SJSA1 (cell line): Measurements from ENCODE around the gene LST1. TPM values are rescaled to one million over a fixed set of nuclear protein-coding genes. Genes with fewer than 3 reads are reported as not detected.
"Not testable (repeated sequence)": the region's sequence is repeated elsewhere in the genome, so short reads cannot be mapped to it uniquely, and the experiment has no call there.

ENCODE experiments used
- DNase-seq, 2 experiments: peaks; one replicate each; pipeline ENCODE4 v3.0.0-alpha.2; 2015 to 2020; ENCODE audit warnings: low spot score in 2 of 2, low read depth in 1 of 2
- H3K27ac ChIP-seq: fragments of 250-450 bp; sonication (Bioruptor Pico); 2 replicates; pipeline ENCODE4 v1.5.1; 2020; ENCODE audit warnings: mild to moderate bottlenecking, moderate library complexity
- H3K27me3 ChIP-seq: fragments of 250-450 bp; sonication (Bioruptor Pico); replicated peaks from 2 replicates; pipeline ENCODE4 v1.5.1; 2020; ENCODE audit warnings: mild to moderate bottlenecking, moderate library complexity
- H3K36me3 ChIP-seq: fragments of 250-450 bp; sonication (Bioruptor Pico); 2 replicates; pipeline ENCODE4 v1.5.1; 2020; ENCODE audit warnings: mild to moderate bottlenecking
- H3K4me1 ChIP-seq: fragments of 250-450 bp; sonication (Bioruptor Pico); replicated peaks from 2 replicates; pipeline ENCODE4 v1.6.1; 2021; ENCODE audit warnings: mild to moderate bottlenecking
- H3K4me3 ChIP-seq: fragments of 250-450 bp; sonication (Bioruptor Pico); 2 replicates; pipeline ENCODE4 v1.5.1; 2020; ENCODE audit warnings: mild to moderate bottlenecking
- H3K9me3 ChIP-seq: fragments of 250-450 bp; sonication (Bioruptor Pico); replicated peaks from 2 replicates; pipeline ENCODE4 v1.5.1; 2020; ENCODE audit warnings: mild to moderate bottlenecking
- total RNA-seq: library from RNA; depleted of rRNA; stranded (reverse); fragments of >200 nt; shearing (Covaris generic); gene quantifications from 2 replicates; pipeline ENCODE4 v1.2.3, GENCODE V29; 2014

LST1 gene
- total RNA-seq, 1 experiment from 2014 or later: not detected

GRCh38 chr6:31551371-31551770 is 34.7 kb upstream of the LST1 start:
- not testable (repeated sequence) for H3K9me3 ChIP-seq, H3K27me3 ChIP-seq, H3K4me3 ChIP-seq, H3K27ac ChIP-seq, H3K4me1 ChIP-seq
- peaks cover 46% of the 10 kb centered on the region for H3K36me3 ChIP-seq
- peak in 1 of 2 experiments; percentile 28 for DNase-seq

GRCh38 chr6:31556307-31556706 is 29.8 kb upstream of the LST1 start:
- no peaks in the 10 kb centered on the region for H3K27me3 ChIP-seq
- H3K9me3 ChIP-seq: no peaks in the 10 kb centered on the region
- H3K4me1 ChIP-seq: peaks cover 28% of the 10 kb centered on the region
- no peak overlapping the region for H3K4me3 ChIP-seq
- no peak for DNase-seq
- no peak overlapping the region for H3K27ac ChIP-seq
- peaks cover 51% of the 10 kb centered on the region for H3K36me3 ChIP-seq

DNA sequence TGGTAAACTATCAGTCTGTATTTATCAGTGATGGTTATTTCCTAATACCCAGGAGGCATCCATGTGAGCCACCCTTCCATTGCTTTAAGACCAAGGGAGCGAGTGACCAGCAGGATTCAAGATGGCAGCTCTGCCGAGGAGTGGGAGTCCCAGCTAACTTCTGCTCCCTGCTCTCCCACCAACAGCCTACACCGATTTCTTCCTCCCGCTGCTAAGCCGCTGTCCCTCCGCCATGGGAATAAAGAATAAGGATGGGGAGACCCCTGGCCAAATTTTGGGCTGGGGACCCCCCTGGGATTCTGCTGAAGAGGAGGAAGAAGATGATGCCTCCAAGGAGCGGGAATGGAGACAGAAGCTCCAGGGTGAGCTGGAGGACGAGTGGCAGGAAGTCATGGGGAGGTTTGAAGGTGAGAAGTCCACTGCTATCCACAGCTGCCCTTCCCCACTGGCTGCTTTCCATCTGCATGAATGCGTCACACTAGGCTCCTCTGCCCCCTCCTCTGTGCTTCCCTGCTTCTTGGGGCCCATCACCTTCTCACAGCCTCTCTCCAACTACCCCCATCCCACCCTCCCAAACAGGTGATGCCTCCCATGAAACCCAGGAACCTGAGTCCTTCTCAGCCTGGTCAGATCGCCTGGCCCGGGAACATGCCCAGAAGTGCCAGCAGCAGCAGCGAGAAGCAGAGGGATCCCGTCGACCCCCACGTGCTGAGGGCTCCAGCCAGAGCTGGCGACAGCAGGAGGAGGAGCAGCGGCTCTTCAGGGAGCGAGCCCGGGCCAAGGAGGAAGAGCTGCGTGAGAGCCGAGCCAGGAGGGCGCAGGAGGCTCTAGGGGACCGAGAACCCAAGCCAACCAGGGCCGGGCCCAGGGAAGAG is 28.4 kb upstream of the LST1 start:
- no peak for DNase-seq
- H3K36me3 ChIP-seq: peaks cover 47% of the 10 kb centered on the region
- no peaks in the 10 kb centered on the region for H3K9me3 ChIP-seq
- H3K27ac ChIP-seq: no peak overlapping the region
- H3K4me1 ChIP-seq: peaks cover 28% of the 10 kb centered on the region
- no peaks in the 10 kb centered on the region for H3K27me3 ChIP-seq
- no peak overlapping the region for H3K4me3 ChIP-seq

DNA sequence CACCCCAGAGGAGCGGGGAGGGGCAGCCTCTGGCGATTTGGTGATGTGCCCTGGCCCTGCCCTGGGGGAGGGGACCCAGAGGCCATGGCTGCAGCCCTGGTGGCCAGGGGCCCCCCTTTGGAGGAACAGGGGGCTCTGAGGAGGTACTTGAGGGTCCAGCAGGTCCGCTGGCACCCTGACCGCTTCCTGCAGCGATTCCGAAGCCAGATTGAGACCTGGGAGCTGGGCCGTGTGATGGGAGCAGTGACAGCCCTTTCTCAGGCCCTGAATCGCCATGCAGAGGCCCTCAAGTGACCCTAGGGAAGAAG is 27.8 kb upstream of the LST1 start:
- H3K4me1 ChIP-seq: peaks cover 34% of the 10 kb centered on the region
- no peak for DNase-seq

GRCh38 chr6:31558631-31559500 is 27.2 kb upstream of the LST1 start:
- DNase-seq: no peak
- H3K27ac ChIP-seq: peak overlapping the region; percentile 77; the same call in 1 of the 2 replicates
- no peaks in the 10 kb centered on the region for H3K9me3 ChIP-seq
- H3K4me3 ChIP-seq: no peak overlapping the region
- H3K4me1 ChIP-seq: peaks cover 39% of the 10 kb centered on the region
- H3K36me3 ChIP-seq: peaks cover 39% of the 10 kb centered on the region
- no peaks in the 10 kb centered on the region for H3K27me3 ChIP-seq

More for the DNA sequence above, 27.8 kb upstream of the LST1 start:
- Histone ChIP-seq H3K9me3 (no peaks in the 10 kb centered on the region), H3K27me3 (no peaks in the 10 kb centered on the region), H3K27ac (no peak overlapping the region), H3K4me3 (no peak overlapping the region), H3K36me3 (peaks cover 43% of the 10 kb centered on the region)

- DNase-seq: no peak
Measured at GRCh38 chr6:31559606-31559957, 26.5 kb upstream of the LST1 start.

DNA sequence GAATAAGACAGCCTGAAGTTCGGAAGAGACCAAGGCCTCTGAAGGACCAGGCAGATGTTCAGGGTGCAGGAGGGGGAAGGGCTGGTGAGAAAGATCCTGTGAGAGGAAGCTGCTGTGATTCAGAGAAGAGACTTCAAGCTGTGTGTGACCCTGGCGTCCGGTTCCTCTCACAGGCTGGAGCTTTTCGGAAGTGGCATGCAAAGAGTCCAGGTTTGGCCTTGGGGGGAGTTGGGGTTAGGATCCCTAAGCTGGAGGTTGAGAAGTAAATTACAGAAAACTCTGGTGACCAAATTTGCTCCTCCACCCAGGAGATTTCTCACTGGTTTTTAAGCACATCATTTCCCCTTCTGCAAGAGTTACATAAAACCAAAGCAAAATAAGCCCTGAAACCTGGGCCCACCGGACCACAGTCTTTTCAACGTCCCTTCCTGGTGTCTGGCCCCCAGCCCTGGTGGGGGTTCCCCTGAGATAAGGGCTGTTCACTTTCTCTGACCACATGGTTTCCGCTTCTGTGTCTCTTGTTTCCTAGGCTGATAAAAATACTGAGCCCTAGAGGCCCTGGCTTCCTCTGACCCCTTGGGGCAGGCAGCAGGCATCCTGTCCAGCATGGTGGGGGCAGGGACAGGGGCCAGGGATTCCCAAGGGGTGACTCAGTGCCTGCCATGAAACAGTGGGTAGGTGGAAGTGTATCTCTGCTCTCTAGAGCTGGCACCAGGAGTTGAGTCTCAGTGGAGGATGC is 25.9 kb upstream of the LST1 start:
- DNase-seq: peak; percentile 81 to 91
- H3K4me3 ChIP-seq: no peak overlapping the region
- peak overlapping the region; percentile 77 for H3K27ac ChIP-seq
- peaks cover 34% of the 10 kb centered on the region for H3K36me3 ChIP-seq
- peaks cover 39% of the 10 kb centered on the region for H3K4me1 ChIP-seq
- H3K27me3 ChIP-seq: no peaks in the 10 kb centered on the region
- H3K9me3 ChIP-seq: no peaks in the 10 kb centered on the region

More at GRCh38 chr6:31559606-31559957, 26.5 kb upstream of the LST1 start:
- Histone ChIP-seq H3K27ac (peak overlapping the region; percentile 77), H3K4me3 (no peak overlapping the region), H3K36me3 (peaks cover 37% of the 10 kb centered on the region), H3K4me1 (peaks cover 39% of the 10 kb centered on the region), H3K27me3 (no peaks in the 10 kb centered on the region), H3K9me3 (no peaks in the 10 kb centered on the region)

DNA sequence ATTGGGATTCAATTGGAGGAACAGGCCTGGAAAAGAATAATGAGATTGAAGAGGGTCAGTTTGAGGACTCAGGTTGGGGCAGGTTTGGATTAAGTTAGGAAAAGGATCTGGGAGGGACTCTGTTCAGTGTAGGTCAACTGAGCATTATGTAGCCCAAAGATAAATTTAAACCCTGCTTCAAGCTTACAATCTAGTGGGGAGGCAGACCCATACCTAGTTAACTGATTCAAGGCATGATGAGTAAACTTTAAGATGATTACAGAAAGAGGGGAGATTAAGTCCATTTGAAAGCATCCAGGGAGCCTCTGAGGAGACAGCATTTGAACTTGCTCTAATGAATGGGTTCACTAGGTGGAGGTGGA is 25.4 kb upstream of the LST1 start:
- Histone ChIP-seq H3K27me3 (no peaks in the 10 kb centered on the region), H3K4me1 (peaks cover 39% of the 10 kb centered on the region), H3K9me3 (no peaks in the 10 kb centered on the region), H3K27ac (peak overlapping the region; percentile 77), H3K4me3 (no peak overlapping the region), H3K36me3 (peaks cover 34% of the 10 kb centered on the region)
- no peak for DNase-seq

DNA sequence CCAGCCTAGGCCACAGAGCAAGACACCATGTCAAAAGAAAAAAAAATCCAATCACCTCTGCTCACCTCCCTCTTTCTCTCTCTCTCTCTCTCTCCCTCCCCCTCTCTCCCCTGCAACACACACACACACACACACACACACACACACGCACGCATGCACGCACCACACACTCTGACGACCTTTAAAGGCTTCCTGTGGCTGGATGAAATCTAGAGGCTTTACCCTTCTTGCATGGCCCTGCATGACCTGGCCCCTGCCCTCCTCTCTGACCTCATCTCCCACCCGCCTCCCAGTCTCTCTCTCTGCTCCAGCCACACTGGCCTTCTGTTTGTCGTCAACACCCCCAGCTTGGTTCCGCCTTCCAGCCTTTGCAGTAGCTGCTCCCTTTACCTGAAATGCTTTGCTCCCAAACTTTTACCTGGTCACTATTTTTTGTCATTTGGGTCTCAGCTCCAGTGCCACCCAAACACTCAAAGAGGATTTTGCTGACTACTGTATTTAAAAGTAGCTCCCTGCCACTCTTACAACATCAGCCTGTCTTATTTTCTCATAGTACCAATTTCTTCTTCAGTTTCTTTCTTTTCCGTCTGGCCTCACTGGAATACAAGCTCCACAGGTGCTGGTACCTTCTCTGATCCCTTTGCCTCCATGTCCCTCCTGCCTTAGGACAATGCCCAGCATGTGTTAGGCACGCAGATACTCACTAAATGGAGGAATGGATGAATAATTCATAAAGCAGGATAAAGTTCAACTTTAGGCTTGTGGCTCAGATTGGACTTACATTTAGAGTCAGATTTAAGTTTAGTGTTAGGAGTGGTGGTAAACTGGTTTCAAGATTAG is 18.3 kb upstream of the LST1 start:
- Histone ChIP-seq H3K27ac (no peak overlapping the region), H3K4me1 (peaks cover 11% of the 10 kb centered on the region), H3K4me3 (no peak overlapping the region), H3K9me3 (no peaks in the 10 kb centered on the region), H3K27me3 (no peaks in the 10 kb centered on the region), H3K36me3 (no peaks in the 10 kb centered on the region)
- no peak for DNase-seq

GRCh38 chr6:31568537-31568961 is 17.5 kb upstream of the LST1 start:
- no peak overlapping the region for H3K4me3 ChIP-seq
- DNase-seq: no peak

DNA sequence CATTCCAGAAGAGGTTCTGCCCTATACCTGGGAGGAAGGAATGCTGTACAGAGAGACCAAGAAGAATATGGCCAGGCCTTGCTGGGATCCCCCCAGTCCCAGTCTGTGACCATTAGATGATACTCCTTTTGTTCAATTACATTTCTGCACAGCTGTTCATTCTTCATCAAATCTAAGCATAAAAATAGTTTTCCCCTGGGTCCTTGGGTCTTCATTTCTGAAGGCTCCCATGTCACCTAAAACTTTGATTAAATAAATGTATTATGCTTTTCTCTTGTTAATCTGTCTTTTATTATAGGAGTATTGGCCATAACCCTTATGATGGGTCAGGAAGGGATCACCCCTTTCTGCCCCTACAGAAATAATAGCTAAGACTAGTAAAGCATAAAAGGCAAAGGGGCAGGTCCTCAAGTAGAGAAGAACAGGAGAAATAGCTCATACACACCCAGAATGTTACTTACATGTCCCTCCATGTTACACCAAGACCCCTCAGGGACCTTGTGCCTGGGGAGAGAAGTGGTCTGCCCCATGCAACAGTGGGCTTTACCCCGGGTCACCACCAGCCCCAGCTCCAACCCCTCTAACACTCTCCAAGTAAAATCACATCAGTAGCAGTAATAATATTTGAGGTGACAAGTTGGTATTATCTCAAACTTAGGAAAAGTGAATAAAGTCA is 16.1 kb upstream of the LST1 start:
- H3K27ac ChIP-seq: no peak overlapping the region
- H3K4me1 ChIP-seq: no peaks in the 10 kb centered on the region
- no peak overlapping the region for H3K4me3 ChIP-seq
- DNase-seq: no peak
- no peaks in the 10 kb centered on the region for H3K36me3 ChIP-seq
- H3K27me3 ChIP-seq: no peaks in the 10 kb centered on the region
- no peaks in the 10 kb centered on the region for H3K9me3 ChIP-seq

More at GRCh38 chr6:31568537-31568961, 17.5 kb upstream of the LST1 start:
- Histone ChIP-seq H3K36me3 (no peaks in the 10 kb centered on the region), H3K4me1 (peaks cover 3% of the 10 kb centered on the region), H3K27me3 (no peaks in the 10 kb centered on the region), H3K27ac (no peak overlapping the region), H3K9me3 (no peaks in the 10 kb centered on the region)

DNA sequence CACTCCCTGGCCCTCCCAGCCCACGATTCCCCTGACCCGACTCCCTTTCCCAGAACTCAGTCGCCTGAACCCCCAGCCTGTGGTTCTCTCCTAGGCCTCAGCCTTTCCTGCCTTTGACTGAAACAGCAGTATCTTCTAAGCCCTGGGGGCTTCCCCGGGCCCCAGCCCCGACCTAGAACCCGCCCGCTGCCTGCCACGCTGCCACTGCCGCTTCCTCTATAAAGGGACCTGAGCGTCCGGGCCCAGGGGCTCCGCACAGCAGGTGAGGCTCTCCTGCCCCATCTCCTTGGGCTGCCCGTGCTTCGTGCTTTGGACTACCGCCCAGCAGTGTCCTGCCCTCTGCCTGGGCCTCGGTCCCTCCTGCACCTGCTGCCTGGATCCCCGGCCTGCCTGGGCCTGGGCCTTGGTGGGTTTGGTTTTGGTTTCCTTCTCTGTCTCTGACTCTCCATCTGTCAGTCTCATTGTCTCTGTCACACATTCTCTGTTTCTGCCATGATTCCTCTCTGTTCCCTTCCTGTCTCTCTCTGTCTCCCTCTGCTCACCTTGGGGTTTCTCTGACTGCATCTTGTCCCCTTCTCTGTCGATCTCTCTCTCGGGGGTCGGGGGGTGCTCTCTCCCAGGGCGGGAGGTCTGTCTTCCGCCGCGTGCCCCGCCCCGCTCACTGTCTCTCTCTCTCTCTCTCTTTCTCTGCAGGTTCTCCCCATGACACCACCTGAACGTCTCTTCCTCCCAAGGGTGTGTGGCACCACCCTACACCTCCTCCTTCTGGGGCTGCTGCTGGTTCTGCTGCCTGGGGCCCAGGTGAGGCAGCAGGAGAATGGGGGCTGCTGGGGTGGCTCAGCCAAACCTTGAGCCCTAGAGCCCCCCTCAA is 13.8 kb upstream of the LST1 start, which contains the start of gene LTA:
TSS of gene LTA (plus strand) at position 249 of the 871 bp plus-strand sequence. CDS start at position 703, 454 bp downstream.
- Histone ChIP-seq H3K9me3 (no peaks in the 10 kb centered on the region), H3K4me1 (no peaks in the 10 kb centered on the region), H3K27ac (no peak within 1 kb of the TSS), H3K4me3 (no peak within 1 kb of the TSS), H3K27me3 (no peaks in the 10 kb centered on the region), H3K36me3 (no peaks in the 10 kb centered on the region)
- DNase-seq: no peak
